GM21529 (cell line): ENCODE measurements around the gene TMEM134.

ENCODE experiments used
- ATAC-seq: cut with Tn5 transposase; IDR thresholded peaks from one replicate; pipeline ENCODE4 v1.9.1; 2021; ENCODE audit not compliant: unreplicated experiment

TMEM134 gene

GRCh38 chr11:67500831-67501715 lies 32.0 kb upstream of the TMEM134 start:
- no peak for ATAC-seq

GRCh38 chr11:67500484-67500821 lies 31.4 kb upstream of the TMEM134 start:
- ATAC-seq: no peak

- ATAC-seq: no peak
These were observed 30.9 kb upstream of the TMEM134 start for GRCh38 chr11:67499808-67500483.

GRCh38 chr11:67498544-67498972 lies 29.5 kb upstream of the TMEM134 start:
- ATAC-seq: no peak

- ATAC-seq: no peak
These were observed 28.7 kb upstream of the TMEM134 start for GRCh38 chr11:67497656-67498291.

- no peak for ATAC-seq
These were observed 27.1 kb upstream of the TMEM134 start for GRCh38 chr11:67496113-67496512.

- ATAC-seq: no peak
These were observed 26.4 kb upstream of the TMEM134 start for GRCh38 chr11:67495234-67496005.

- ATAC-seq: no peak
These were observed 25.6 kb upstream of the TMEM134 start for GRCh38 chr11:67494371-67495233.

GRCh38 chr11:67493548-67494370 lies 24.7 kb upstream of the TMEM134 start:
- no peak for ATAC-seq

- ATAC-seq: no peak
These were observed 23.9 kb upstream of the TMEM134 start for GRCh38 chr11:67492801-67493547.

GRCh38 chr11:67492069-67492727 lies 23.1 kb upstream of the TMEM134 start:
- ATAC-seq: no peak

GRCh38 chr11:67491276-67492068 lies 22.4 kb upstream of the TMEM134 start:
- ATAC-seq: no peak

- no peak for ATAC-seq
These were observed 21.6 kb upstream of the TMEM134 start for GRCh38 chr11:67490727-67491065.

GRCh38 chr11:67489885-67490726 lies 21.1 kb upstream of the TMEM134 start:
- no peak for ATAC-seq

- no peak for ATAC-seq
These were observed 20.3 kb upstream of the TMEM134 start for GRCh38 chr11:67489203-67489884.
